Endometrium (tissue), 2 donors: ENCODE results near the gene NEAT1.
"Not testable (repeated sequence)": the region's sequence is repeated elsewhere in the genome, so short reads cannot be mapped to it uniquely, and the experiment has no call there.

Experiments
- FAIRE-seq: peaks from 2 replicates; lab custom pipeline; 2012; peaks lifted over from hg19 to GRCh38; lab: Jason Lieb, UNC
- donor health status: control.
- donor health status: control.

The NEAT1 gene

GRCh38 chr11:65404638-65405339 is 17.8 kb upstream of the NEAT1 start:
- FAIRE-seq = no peak

DNA sequence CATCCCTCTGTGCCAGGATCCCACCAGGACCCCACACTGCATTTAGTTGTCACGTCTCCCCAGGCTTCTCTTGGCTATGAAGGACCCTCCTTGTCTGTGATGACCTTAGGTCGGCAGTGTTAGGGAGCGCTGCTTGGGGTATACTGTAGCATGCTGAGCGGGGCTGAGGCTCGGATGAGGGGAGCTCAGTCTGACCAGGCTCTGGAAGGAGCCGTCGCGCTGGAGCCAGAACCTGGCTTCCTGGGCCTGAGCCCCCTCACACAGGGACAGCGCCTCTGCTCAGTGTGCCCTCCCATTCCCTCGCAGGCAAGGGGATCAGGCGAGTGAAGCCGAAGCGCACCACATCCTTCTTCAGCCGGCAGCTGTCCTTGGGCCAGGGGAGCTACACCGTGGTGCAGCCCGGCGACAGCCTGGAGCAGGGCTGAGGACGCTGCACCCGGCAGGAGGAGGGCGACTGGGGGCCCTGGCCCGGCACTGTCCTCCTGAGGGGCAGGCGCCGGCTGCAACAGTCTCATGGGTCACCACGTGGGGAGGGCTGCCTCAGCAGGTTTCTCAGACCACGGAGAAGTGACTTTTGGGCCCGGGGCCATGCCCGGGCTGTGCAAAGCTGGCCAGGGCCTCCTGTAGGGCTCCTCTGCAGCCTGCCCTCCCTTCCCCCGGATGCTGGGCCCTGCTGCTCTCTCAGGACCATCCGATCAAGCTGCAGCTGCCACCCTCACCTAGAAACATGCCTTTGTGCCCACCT is 11.5 kb upstream of the NEAT1 start:
- FAIRE-seq = no peak

- FAIRE-seq = no peak
Observed at GRCh38 chr11:65411681-65412070, 10.9 kb upstream of the NEAT1 start.

GRCh38 chr11:65412271-65413076 is 10.1 kb upstream of the NEAT1 start:
- no peak for FAIRE-seq

DNA sequence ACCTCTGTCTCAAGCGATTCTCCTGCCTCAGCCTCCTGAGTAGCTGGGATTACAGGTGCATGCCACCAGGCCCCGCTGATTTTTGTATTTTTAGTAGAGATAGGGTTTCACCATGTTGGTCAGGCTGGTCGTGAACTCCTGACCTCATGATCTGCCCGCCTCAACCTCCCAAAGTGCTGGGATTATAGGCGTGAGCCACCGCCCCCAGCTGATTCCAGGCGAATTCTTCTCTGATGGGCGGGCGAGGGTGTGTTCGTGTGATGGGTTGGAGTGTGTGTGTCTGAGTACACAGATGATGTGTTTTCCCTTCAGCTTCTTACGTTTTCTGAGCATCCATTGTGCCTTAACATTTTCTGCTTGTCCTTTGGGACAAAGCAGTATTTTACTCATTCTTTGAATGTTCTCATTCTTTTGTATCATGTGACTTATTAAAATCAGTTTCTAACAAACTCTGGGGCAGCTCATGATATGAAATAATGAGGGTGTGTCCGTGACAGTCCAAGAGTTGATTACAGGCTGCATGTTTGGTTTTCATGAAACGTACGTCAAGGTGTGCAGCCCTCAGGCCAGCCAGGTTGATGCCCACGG is 9.4 kb upstream of the NEAT1 start:
- not testable (repeated sequence) for FAIRE-seq

DNA sequence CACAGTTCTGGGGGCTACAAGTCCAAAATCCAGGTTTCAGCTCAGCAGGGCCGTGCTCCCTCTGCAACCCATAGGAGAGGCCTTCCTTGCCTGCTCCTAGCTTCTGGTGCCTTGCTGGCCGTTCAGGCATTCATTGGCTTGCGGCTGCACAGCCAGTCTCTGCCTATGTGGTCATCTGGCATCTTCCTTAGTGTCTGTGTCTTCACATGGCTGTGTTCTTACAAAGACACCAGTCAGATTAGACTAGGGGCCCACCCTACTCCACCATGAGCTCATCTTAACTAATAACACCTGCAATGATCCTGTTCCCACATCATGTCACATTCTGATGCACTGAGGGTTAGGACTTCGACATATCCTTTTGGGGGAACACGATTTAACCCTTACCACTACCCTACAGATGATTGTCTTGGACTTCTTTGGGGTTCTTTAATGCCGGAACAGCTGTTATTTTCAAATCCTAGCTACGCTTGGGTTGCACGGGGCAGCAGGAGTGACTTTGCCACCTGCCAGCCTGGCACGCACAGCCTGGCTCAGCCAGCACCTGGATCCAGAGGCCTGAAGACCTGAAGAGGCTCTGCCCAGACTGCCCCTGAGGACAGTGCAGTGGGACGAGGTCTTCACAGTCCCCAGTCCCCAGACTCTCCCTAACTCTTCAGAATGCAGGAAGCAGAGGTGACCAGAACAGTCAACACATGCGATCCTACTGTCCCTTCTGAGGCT is 7.7 kb upstream of the NEAT1 start:
- FAIRE-seq = no peak

- FAIRE-seq = no peak
Observed at GRCh38 chr11:65415499-65416340, 6.9 kb upstream of the NEAT1 start.

DNA sequence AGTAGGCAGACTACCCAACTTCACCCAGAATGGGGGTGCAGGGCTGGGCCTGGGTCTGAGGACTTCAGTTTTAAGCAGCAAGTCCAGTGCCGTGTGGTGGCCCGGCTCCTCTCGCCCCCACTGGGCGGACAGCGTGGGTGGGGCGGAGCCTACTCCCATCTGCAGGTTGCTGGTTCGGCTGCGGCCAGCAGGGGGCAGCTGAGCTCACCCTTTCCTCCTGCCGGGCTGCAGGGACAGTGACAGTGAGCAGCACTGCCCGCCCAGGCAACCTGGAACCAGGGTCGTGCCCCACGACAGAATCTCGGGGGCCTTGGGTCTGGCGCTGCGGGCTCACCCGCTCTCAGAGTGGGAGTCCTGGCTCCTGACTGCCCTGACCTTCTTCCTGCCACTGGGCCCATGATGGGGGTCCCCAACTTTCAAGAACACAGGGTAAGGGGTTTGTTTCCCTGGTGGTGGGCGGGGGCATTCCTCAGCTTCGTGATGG is 6.2 kb upstream of the NEAT1 start:
- no peak for FAIRE-seq

DNA sequence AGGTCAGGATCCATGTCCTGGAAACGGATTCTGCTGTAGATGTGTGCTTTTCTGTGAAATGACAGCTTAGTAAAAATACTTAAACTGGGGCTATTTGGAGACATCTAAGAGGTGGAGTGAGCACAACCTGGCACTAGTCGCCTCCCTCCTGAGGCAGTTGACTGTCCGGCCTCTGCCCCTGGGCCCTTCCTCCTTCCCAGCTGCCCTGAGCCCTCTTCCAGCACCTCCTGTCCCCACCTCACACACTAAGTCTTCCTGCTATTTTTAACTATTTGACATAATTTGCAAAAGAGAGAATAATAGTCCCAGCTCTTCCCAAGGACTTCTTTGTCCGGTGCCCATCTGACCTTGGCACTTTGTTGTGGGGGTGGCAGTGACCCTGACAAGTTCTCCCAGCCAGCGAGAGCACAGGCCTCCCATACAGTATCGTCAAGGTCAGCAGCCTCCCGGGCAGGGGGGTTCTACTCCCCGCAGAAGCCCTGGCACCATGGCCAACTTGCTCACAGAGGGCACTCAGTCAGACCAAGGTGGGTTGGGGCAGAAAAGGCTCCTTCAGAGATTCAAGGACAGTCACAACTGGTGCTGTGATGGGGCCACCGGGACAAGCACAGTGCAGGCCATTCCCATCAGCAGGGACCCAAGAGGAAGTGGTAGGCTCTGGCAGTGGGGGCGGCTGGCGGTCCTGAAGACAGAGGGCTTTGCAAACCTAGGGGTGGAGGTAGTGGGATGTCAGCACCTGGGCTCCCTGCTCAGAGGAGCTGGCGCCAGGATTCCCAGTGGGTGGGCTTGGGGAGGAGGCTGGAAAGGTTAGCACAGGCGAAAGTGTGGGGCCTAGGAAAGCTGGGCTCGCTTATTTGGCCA is 5.5 kb upstream of the NEAT1 start:
- no peak for FAIRE-seq

DNA sequence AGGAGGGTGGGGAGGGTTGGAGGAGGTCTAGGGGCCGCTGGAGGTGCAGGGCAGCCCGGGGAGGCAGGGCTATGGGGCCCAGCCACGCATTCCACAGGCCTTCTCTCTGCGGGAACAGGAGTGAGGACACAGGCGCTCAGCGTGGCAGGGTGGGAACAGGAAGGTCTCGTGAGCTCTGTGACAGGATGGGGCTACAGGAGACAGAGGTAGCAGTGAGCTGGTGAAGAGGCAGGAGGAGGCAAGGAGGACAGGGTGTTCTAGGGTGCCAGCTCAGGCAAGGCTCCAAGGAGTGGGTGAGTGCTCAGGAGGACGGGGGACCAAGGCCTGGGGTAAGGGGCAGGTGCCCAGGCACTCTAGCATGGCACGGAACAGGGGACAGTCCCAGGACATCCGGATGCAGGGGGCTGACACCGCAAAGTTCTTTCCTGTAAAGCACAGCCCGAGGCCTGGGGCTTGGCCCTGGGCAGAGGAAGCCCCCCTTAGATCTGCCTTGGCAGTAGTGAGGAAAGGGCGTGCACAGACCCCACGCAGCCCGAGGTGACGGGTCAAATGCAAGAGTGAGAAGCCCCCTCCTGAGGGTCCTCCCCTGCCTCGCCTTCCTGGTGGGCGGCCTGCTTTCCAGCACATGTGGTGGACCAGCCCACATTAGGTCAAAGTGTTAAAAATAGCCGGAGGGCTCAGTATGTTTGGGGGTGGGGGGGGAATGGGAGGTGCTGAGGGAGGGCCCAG is 4.7 kb upstream of the NEAT1 start:
- no peak for FAIRE-seq

- FAIRE-seq = no peak
Observed at GRCh38 chr11:65418431-65418680, 4.2 kb upstream of the NEAT1 start.

DNA sequence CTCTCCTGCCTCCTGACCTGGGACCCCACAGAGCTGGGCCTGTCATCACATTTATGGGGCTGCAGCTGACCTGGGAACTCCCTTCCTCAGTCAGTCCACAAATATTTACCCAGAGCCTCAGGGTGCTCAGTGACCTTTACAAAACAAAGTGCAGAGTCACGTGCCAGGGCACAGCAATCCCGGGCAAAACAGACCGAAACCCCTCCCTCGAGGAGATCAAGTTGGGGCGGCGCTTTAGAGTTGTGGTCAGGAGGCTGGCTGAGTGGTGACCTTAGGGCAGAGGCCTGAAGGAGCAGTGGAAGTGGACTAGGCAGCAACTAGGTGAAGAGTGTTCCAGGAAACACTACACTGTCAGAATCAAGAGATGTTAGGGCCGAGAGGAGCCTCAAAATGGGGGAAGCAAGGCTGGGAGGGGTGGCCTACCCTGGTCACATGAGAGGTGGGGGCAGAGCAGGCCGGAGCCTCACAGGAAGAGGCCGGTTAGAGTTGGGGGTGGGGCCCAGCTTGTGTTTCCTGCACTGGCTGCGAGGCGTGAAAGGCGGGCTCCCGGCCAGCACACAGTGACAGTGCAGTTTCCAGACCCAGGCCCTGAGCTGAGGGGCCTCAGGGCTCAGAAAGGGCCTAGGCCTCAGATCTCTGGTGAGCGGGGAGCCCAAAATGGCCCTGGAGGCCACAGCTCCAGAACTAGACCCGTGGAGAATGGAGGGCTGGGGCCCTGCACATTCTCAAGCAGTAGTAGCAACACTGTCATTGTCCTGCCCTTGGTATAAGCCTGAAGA is 3.7 kb upstream of the NEAT1 start:
- peak; percentile 43 for FAIRE-seq

- no peak for FAIRE-seq
Observed at GRCh38 chr11:65419460-65419771, 3.2 kb upstream of the NEAT1 start.

- FAIRE-seq = peak; percentile 45
Observed at GRCh38 chr11:65419772-65420481, 2.7 kb upstream of the NEAT1 start.

- no peak for FAIRE-seq
Observed at GRCh38 chr11:65420506-65420905, 2.1 kb upstream of the NEAT1 start.

DNA sequence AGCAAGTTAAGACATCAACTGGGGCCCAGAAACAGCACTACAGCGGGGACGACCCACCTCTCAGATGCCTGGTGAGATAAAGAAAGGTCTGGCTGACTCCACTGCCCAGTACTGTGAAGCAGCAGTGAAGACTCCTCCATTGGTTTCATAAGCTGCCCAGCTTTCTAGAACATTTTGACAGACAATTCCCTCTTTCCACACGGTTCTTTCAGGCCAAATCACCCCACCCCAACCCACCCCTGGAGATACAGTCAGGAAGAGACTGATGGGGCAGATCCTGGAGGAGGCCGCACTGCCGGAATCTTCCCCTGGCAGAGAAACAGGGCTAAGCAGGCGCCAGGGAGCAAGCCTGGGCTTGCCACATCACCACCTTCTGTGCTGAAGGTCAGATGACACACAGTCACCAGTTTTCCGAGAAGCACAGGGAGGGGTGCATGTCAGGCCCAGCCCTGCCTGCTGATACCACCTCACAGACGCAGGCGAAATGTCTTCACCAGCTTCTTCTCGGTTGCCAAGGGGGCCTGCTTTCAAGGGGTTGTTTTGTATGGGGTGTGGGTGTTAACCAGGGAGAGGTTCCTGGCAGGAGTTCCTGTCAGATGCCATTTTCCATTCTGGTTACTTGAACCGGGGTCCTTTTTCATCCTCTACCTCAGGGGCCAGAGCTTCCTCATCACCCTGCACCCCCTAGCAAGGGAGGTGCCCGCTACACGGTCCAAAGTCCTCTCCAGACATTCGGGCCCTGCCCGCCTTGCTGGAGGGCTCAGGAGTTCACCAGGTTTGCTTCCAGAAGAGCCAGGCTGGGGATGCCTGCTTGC is 1.4 kb upstream of the NEAT1 start:
- no peak for FAIRE-seq
